ENCODE results near the gene WWC1.

Gene WWC1

GRCh38 chr5:168464641-168465040, 173.2 kb downstream of the WWC1 start:
- no peak overlapping the region for H3K27ac ChIP-seq
- TF ChIP-seq CTCF (conservative IDR thresholded peaks at IDR 0.05) = no peak

GRCh38 chr5:168467755-168468330, 176.4 kb downstream of the WWC1 start:
- no peak for TF ChIP-seq CTCF (conservative IDR thresholded peaks at IDR 0.05)

GRCh38 chr5:168468836-168469235, 177.4 kb downstream of the WWC1 start:
- no peak for TF ChIP-seq CTCF (conservative IDR thresholded peaks at IDR 0.05)
- H3K27ac ChIP-seq = no peak overlapping the region

More at GRCh38 chr5:168467755-168468330, 176.4 kb downstream of the WWC1 start:
- no peak overlapping the region for H3K27ac ChIP-seq

DNA sequence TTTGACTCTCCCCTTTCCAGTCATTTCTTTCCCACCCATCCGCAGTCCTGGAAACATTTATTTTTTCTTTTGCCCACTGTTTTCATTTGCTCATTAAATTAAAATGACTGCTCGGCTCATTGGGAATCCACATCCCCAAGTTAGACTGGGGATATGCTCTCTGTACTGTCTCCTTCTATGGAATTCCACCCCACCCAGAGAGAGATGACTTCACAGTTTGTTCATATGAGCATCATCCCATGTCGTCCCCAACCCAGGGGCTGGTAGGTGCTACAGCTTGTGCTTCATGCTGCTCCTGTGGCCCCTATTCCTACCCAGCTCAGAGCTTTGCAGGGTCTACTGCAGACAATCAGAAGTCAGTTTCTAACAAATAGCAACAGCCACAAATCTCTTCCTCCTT, 178.4 kb downstream of the WWC1 start:
- H3K27ac ChIP-seq = no peak overlapping the region
- no peak for TF ChIP-seq CTCF (conservative IDR thresholded peaks at IDR 0.05)

GRCh38 chr5:168471785-168472184, 180.3 kb downstream of the WWC1 start:
- no peak for TF ChIP-seq CTCF (conservative IDR thresholded peaks at IDR 0.05)
- no peak overlapping the region for H3K27ac ChIP-seq

GRCh38 chr5:168472329-168472728, 180.9 kb downstream of the WWC1 start:
- TF ChIP-seq CTCF (conservative IDR thresholded peaks at IDR 0.05) = no peak
- no peak overlapping the region for H3K27ac ChIP-seq

GRCh38 chr5:168474319-168474718, 182.9 kb downstream of the WWC1 start:
- TF ChIP-seq CTCF (conservative IDR thresholded peaks at IDR 0.05) = no peak

More at GRCh38 chr5:168474319-168474718, 182.9 kb downstream of the WWC1 start:
- no peak overlapping the region for H3K27ac ChIP-seq
